Liver (tissue), 9 donors: ENCODE data around the gene SRGAP1. TPM values are rescaled to one million over a fixed set of nuclear protein-coding genes. Genes with fewer than 3 reads are reported as not detected.
"Not testable (repeated sequence)": the region's sequence is repeated elsewhere in the genome, so short reads cannot be mapped to it uniquely, and the experiment has no call there.

Source experiments
- DNase-seq: peaks from one replicate; pipeline ENCODE4 v3.0.0-alpha.2; 2017; ENCODE audit warnings: low spot score
- H3K27ac ChIP-seq, 2 donors: one replicate each; pipeline ENCODE4 v1.7.0; 2013; ENCODE audit warnings: inconsistent platforms in 2 of 2, low read length in 2 of 2, control low read depth in 1 of 2, low read depth in 1 of 2, mild to moderate bottlenecking in 1 of 2
- H3K27me3 ChIP-seq, 4 donors: one replicate each; pipeline versions ENCODE4 v1.6.1 to v1.7.0; 2013; ENCODE audit warnings: low read length in 3 of 4, inconsistent platforms in 1 of 4, mild to moderate bottlenecking in 1 of 4, moderate library complexity in 1 of 4; ENCODE audit not compliant: control insufficient read depth in 4 of 4, insufficient read depth in 4 of 4
- H3K36me3 ChIP-seq, 4 donors: one replicate each; pipeline versions ENCODE4 v1.6.1 to v1.7.0; 2013; ENCODE audit warnings: low read length in 3 of 4, mild to moderate bottlenecking in 3 of 4, low read depth in 1 of 4, moderate library complexity in 1 of 4; ENCODE audit not compliant: control insufficient read depth in 4 of 4, insufficient read depth in 3 of 4
- H3K4me1 ChIP-seq, 4 donors: one replicate each; pipeline versions ENCODE4 v1.6.1 to v1.7.0; 2013; ENCODE audit warnings: low read length in 3 of 4, mild to moderate bottlenecking in 3 of 4, moderate library complexity in 1 of 4; ENCODE audit not compliant: control insufficient read depth in 4 of 4, insufficient read depth in 4 of 4
- H3K4me3 ChIP-seq, 3 donors: one replicate each; pipeline versions ENCODE4 v1.6.1 to v1.7.0; 2013; ENCODE audit warnings: low read length in 3 of 3, control low read depth in 1 of 3, low read depth in 1 of 3, mild to moderate bottlenecking in 1 of 3
- H3K9ac ChIP-seq, 2 donors: one replicate each; pipeline ENCODE4 v1.7.0; 2013; ENCODE audit warnings: low read length in 2 of 2, mild to moderate bottlenecking in 2 of 2, moderate library complexity in 2 of 2, control low read depth in 1 of 2, low read depth in 1 of 2
- H3K9me3 ChIP-seq, 4 donors: one replicate each; pipeline versions ENCODE4 v1.6.1 to v1.7.0; 2013; ENCODE audit warnings: low read length in 3 of 4; ENCODE audit not compliant: control insufficient read depth in 4 of 4
- EGR1 ChIP-seq, 2 donors: IDR thresholded peaks; 2 replicates each; pipeline ENCODE4 v1.6.1; 2016 to 2018; ENCODE audit warnings: antibody characterized with exemption in 2 of 2, low read depth in 2 of 2
- HNF4A ChIP-seq, 2 donors: conservative IDR thresholded peaks; 2 replicates each; pipeline ENCODE4 v1.6.1; 2016; ENCODE audit warnings: antibody characterized with exemption in 2 of 2, mild to moderate bottlenecking in 2 of 2
- MAX ChIP-seq: IDR thresholded peaks from 2 replicates; pipeline ENCODE4 v1.6.1; 2016; ENCODE audit warnings: antibody characterized with exemption
- NR2F2 ChIP-seq: IDR thresholded peaks from 2 replicates; pipeline ENCODE4 v1.6.1; 2016; ENCODE audit warnings: antibody characterized with exemption
- REST ChIP-seq: IDR thresholded peaks from 2 replicates; pipeline ENCODE4 v1.6.1; 2016; ENCODE audit warnings: antibody characterized with exemption, mild to moderate bottlenecking
- TAF1 ChIP-seq: conservative IDR thresholded peaks from 2 replicates; pipeline ENCODE4 v1.6.1; 2016; ENCODE audit warnings: antibody characterized with exemption, mild to moderate bottlenecking
- ZBTB33 ChIP-seq: IDR thresholded peaks from 2 replicates; pipeline ENCODE4 v1.6.1; 2016; ENCODE audit warnings: antibody characterized with exemption
- WGBS: extraction: QIAGEN DNeasy Blood & Tissue Kit; methylation state at CpG from one replicate; pipeline ENCODE4 v1.1.7; 2013; 5-methylcytosine and 5-hydroxymethylcytosine counted together
- polyA plus RNA-seq, 2 donors: library from polyadenylated mRNA; stranded (reverse) in 1 of 2; unstranded in 1 of 2; fragments of 200-250 nt in 1 of 2; fragments of >200 nt in 1 of 2; fragmentation: Nextera tagmentation in 1 of 2; extraction: Ambion mirVana in 1 of 2; gene quantifications; one replicate each; pipeline versions ENCODE4 v1.2.1 to v1.2.3, GENCODE V29; 2013 to 2015
- total RNA-seq, 2 donors: library from RNA; depleted of rRNA; stranded (reverse); fragments of >200 nt; gene quantifications; one replicate each; pipeline ENCODE4 v1.2.3, GENCODE V29; 2014
- donor health status: healthy.
- donor health status: healthy.
- donor health status: healthy.
- donor health status: healthy.
- donor health status: healthy.

Gene SRGAP1
- total and polyA plus RNA-seq, 4 donors: 0.28 to 1.3 (median 0.85) TPM

GRCh38 chr12:64010069-64010686, 165.7 kb downstream of the SRGAP1 start:
- Histone ChIP-seq H3K27ac (no peak overlapping the region), H3K4me3 (no peak overlapping the region), H3K27me3 (no peaks in the 10 kb centered on the region), H3K9me3 (no peaks in the 10 kb centered on the region), H3K36me3 (no peaks in the 10 kb centered on the region), H3K9ac (no peak overlapping the region), H3K4me1 (no peaks in the 10 kb centered on the region)
- no peak for DNase-seq
- WGBS: 61% methylated on average over 4 of the region's 4 CpGs
- no peak for TF ChIP-seq REST
- no peak for TF ChIP-seq MAX
- no peak for TF ChIP-seq TAF1
- no peak for TF ChIP-seq ZBTB33
- TF ChIP-seq NR2F2: no peak

GRCh38 chr12:64016521-64016920, 172.0 kb downstream of the SRGAP1 start:
- H3K27ac ChIP-seq: no peak overlapping the region
- no peaks in the 10 kb centered on the region for H3K36me3 ChIP-seq
- no peaks in the 10 kb centered on the region for H3K9me3 ChIP-seq
- 56% methylated on average over 5 of the region's 5 CpGs for WGBS
- DNase-seq: no peak
- TF ChIP-seq EGR1 (IDR thresholded peaks at IDR 0.05; ENCODE audit: low read depth in 2 of 2) (no peak), HNF4A (conservative IDR thresholded peaks at IDR 0.05) (no peak)
- no peaks in the 10 kb centered on the region for H3K4me1 ChIP-seq
- no peak overlapping the region for H3K9ac ChIP-seq
- H3K4me3 ChIP-seq: no peak overlapping the region
- no peaks in the 10 kb centered on the region for H3K27me3 ChIP-seq

GRCh38 chr12:64018116-64018515, 173.6 kb downstream of the SRGAP1 start:
- not testable (repeated sequence) for DNase-seq, H3K4me1 ChIP-seq, H3K4me3 ChIP-seq, H3K9ac ChIP-seq, H3K9me3 ChIP-seq, H3K36me3 ChIP-seq, H3K27ac ChIP-seq, H3K27me3 ChIP-seq
- 88% methylated on average over 8 of the region's 8 CpGs for WGBS
